Right atrium auricular region (tissue), 2 donors: ENCODE data around the gene WTAP. TPM values are rescaled to one million over a fixed set of nuclear protein-coding genes. Genes with fewer than 3 reads are reported as not detected.

Experiments used
- DNase-seq: peaks from one replicate; pipeline ENCODE4 v3.0.0-alpha.2; 2019; ENCODE audit warnings: low spot score
- H3K27ac ChIP-seq, 2 donors: fragments of 200-600 bp; sonication (generic); 1 replicate in 1 of 2; 2 replicates in 1 of 2; pipeline ENCODE4 v1.5.1; 2016 to 2019
- H3K27me3 ChIP-seq, 2 donors: fragments of 200-600 bp; sonication (generic); one replicate each; pipeline versions ENCODE4 v1.5.1 to v1.6.0; 2017 to 2019
- H3K36me3 ChIP-seq: fragments of 200-600 bp; sonication (generic); one replicate; pipeline ENCODE4 v1.5.1; 2016
- H3K4me1 ChIP-seq, 2 donors: fragments of 200-600 bp; sonication (generic); one replicate each; pipeline versions ENCODE4 v1.5.1 to v1.6.0; 2017 to 2019
- H3K4me3 ChIP-seq, 2 donors: fragments of 200-600 bp; sonication (generic); 1 replicate in 1 of 2; 2 replicates in 1 of 2; pipeline ENCODE4 v1.5.1; 2017 to 2019; ENCODE audit warnings: mild to moderate bottlenecking in 1 of 2, moderate library complexity in 1 of 2
- H3K9me3 ChIP-seq, 2 donors: fragments of 200-600 bp; sonication (generic); one replicate each; pipeline ENCODE4 v1.5.1; 2019
- total RNA-seq, 2 donors: library from RNA; depleted of rRNA; stranded (reverse); fragments of >200 nt; gene quantifications; one replicate each; pipeline ENCODE4 v1.1.0, GENCODE V29; 2016
- TF ChIP-seq, protein P1 (sequence below), 2 donors: fragments of 200-600 bp; sonication (generic); IDR thresholded peaks; one replicate each; pipeline ENCODE4 v1.5.1; 2019; ENCODE audit warnings: antibody characterized with exemption in 2 of 2

The WTAP gene
- total RNA-seq, 2 donors from 2014 or later, result 43.4 to 45.3 TPM

DNA sequence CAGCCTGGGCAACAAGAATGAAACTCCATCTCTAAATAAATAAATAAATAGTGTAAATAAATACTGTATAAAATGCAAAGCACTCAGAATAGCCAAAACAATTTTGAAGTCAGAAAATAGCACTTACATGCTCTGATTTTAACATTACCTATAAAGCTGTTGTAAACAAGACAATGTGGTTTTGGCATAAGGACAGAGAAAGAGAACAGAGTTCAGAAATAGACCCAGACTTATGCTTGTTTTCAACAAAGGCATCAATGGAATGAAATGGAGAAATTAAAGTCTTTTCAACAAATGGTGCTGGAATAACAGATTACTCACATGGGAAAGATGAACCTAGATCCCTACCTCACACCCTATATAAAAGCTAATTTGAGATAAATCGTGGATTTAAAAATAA is 44.9 kb downstream of the WTAP start:
- Histone ChIP-seq H3K4me3 (no peak overlapping the region), H3K9me3 (no peaks in the 10 kb centered on the region), H3K4me1 (no peaks in the 10 kb centered on the region), H3K36me3 (peaks cover under 1% of the 10 kb centered on the region), H3K27ac (no peak overlapping the region), H3K27me3 (no peaks in the 10 kb centered on the region)
- TF ChIP-seq, protein P1, sequence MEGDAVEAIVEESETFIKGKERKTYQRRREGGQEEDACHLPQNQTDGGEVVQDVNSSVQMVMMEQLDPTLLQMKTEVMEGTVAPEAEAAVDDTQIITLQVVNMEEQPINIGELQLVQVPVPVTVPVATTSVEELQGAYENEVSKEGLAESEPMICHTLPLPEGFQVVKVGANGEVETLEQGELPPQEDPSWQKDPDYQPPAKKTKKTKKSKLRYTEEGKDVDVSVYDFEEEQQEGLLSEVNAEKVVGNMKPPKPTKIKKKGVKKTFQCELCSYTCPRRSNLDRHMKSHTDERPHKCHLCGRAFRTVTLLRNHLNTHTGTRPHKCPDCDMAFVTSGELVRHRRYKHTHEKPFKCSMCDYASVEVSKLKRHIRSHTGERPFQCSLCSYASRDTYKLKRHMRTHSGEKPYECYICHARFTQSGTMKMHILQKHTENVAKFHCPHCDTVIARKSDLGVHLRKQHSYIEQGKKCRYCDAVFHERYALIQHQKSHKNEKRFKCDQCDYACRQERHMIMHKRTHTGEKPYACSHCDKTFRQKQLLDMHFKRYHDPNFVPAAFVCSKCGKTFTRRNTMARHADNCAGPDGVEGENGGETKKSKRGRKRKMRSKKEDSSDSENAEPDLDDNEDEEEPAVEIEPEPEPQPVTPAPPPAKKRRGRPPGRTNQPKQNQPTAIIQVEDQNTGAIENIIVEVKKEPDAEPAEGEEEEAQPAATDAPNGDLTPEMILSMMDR (IDR thresholded peaks at IDR 0.05), result no peak
- DNase-seq, result no peak

DNA sequence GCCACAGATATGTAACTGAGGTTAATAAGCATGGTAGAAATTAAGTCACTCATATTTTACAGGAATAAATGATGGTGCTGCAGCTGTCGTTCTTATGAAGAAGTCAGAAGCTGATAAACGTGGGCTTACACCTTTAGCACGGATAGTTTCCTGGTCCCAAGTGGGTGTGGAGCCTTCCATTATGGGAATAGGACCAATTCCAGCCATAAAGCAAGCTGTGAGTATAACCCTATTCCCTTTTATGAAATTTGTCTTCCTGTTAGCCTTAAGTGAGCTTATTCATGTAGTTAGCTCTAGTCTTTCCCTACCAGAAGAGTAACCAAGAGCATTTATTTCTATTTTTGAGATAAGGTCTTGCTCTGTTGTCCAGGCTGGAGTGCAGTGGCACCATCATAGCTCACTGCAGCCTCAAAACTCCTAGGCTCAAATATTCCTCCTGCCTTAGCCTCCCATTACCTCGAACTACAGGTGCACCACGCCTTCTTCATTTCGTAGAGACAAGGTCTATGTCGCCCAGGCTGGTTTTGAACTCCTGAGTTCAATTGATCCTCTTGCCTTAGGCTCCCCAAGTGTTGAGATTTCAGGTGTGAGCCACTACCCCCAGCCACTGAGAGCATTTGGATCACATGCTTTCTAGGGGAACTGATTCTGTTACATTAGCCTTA is 50.1 kb downstream of the WTAP start:
- TF ChIP-seq, protein P1 (IDR thresholded peaks at IDR 0.05), result no peak

DNA sequence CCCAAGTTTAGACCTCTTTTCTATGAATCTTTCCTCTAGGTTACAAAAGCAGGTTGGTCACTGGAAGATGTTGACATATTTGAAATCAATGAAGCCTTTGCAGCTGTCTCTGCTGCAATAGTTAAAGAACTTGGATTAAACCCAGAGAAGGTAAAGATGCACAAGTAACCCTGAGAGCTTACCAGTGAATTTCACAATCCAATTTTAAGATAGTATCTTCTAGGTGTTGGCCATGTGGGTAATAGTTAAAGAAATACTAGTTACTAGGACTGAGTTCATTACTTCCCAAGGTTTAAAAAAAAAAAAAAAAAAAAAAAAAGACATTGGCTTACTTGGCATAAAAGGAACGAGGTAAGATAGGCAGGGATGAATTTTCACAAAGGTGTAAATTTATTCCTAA is 50.8 kb downstream of the WTAP start:
- no peak overlapping the region for H3K27ac ChIP-seq
- H3K27me3 ChIP-seq, result no peaks in the 10 kb centered on the region
- no peaks in the 10 kb centered on the region for H3K9me3 ChIP-seq
- TF ChIP-seq, protein P1 (IDR thresholded peaks at IDR 0.05), result no peak
- H3K4me3 ChIP-seq, result no peak overlapping the region
- no peak for DNase-seq
- H3K36me3 ChIP-seq, result peaks cover 59% of the 10 kb centered on the region
- H3K4me1 ChIP-seq, result no peaks in the 10 kb centered on the region

More for the DNA sequence above, 50.1 kb downstream of the WTAP start:
- H3K27me3 ChIP-seq, result no peaks in the 10 kb centered on the region
- H3K27ac ChIP-seq, result no peak overlapping the region
- H3K36me3 ChIP-seq, result peaks cover 51% of the 10 kb centered on the region
- no peak for DNase-seq
- H3K9me3 ChIP-seq, result no peaks in the 10 kb centered on the region
- no peaks in the 10 kb centered on the region for H3K4me1 ChIP-seq
- H3K4me3 ChIP-seq, result no peak overlapping the region

DNA sequence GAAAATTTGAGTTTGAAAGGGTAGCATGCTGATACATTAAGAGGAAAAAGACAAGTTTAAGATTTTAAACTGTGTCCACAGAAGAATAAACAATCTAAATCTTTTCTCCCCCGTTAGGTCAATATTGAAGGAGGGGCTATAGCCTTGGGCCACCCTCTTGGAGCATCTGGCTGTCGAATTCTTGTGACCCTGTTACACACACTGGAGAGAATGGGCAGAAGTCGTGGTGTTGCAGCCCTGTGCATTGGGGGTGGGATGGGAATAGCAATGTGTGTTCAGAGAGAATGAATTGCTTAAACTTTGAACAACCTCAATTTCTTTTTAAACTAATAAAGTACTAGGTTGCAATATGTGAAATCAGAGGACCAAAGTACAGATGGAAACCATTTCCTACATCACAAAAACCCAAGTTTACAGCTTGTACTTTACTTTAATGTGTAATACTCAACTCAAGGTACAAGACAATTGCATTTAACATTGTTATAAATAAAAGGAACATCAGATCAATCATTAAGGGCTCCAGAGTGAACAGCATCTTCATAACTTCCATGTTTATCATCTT is 51.3 kb downstream of the WTAP start:
- H3K4me1 ChIP-seq, result no peaks in the 10 kb centered on the region
- H3K9me3 ChIP-seq, result no peaks in the 10 kb centered on the region
- TF ChIP-seq, protein P1 (IDR thresholded peaks at IDR 0.05), result no peak
- DNase-seq, result no peak
- H3K4me3 ChIP-seq, result no peak overlapping the region
- H3K27me3 ChIP-seq, result no peaks in the 10 kb centered on the region
- no peak overlapping the region for H3K27ac ChIP-seq
- H3K36me3 ChIP-seq, result peaks cover 64% of the 10 kb centered on the region

DNA sequence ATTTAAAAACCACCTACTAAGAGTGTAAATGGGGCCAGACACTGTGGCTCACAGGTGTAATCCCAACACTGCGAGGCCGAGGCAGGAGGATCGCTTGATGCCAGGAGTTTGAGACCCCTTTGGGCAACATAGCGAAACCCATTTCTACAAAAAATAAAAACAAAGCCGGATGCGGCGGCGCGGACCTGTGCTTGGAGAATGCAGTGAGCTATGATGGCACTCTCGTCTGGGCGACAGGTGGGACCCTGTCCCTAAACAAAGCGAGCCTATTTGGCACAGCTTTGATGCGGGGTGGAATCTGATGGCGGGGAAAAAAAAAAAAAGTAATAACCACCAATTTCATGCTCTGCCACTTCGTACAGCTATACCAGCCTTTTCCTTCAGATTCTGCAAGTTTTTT is 61.0 kb downstream of the WTAP start:
- Histone ChIP-seq H3K36me3 (peaks cover 54% of the 10 kb centered on the region), H3K27ac (peak overlapping the region; percentile 99), H3K9me3 (no peaks in the 10 kb centered on the region), H3K4me3 (peak overlapping the region; percentile 92 to 99), H3K27me3 (no peaks in the 10 kb centered on the region), H3K4me1 (peaks cover 0 to 48% of the 10 kb centered on the region in 2 donors)
- DNase-seq, result no peak
- TF ChIP-seq, protein P1 (IDR thresholded peaks at IDR 0.05), result no peak
